Activated CD8-positive, alpha-beta memory T cell treated with anti-CD3 and anti-CD28 coated beads for 24 hours (primary cell): ENCODE results near the gene CDH6.

Source experiments
- DNase-seq: peaks from one replicate; pipeline ENCODE4 v3.0.0-alpha.2; 2020

Gene CDH6

DNA sequence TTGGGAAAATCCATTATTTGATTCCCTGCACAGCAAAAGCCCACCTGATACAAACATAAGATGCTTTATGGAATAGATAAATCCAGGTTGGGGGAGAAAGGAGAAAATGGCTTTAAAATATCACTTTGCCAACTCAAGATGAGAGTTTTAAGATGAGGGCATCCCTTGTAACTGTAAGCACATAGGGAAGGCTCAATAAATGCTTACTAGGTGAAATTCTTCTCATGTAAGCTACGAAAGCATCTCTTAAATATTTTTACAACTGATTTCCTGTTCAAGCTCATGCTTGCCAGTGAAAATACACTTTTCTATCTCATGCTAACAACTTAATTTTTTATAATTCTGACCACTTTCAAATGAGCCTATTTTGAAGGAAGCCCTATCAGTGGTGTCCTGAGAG lies 11.5 kb downstream of the CDH6 start:
- no peak for DNase-seq

DNA sequence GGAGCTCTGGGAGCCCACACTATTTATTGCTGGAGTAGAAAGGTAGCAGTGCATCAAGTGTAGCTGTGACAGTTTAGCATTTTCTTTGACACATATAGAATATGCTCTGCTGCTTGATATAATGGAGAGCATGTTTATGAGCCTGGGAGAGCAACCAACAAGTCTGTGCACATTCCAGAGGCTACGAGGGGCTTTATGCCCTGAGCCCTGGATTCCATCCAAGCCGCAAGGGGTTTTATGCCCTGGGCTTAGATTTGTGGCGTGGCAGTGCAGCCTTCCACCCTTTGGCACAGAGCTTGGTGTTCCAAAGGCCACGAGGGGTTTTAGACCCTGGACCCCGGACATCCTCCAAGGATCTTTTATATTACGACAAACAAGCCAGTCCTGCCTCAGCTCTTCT lies 14.6 kb downstream of the CDH6 start:
- DNase-seq: no peak

DNA sequence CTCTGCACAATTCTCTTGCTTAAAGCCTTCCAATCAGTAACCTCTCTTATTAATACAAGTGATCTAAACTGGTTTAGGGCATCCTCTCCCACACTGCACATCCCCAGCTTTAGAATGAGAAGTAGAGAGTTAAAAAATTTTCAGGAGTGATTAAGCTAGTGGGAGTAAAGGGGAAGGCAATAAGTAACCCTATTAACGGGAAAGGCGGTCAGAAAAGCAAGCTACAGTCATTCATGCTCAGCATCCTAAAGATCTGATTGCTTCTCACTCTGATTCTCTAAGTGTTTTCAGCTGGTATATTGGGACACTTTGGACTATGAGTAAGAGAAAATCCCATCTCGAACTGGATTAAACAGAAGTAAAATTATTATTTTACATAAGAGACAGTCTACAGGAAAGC lies 15.8 kb downstream of the CDH6 start:
- DNase-seq: no peak

DNA sequence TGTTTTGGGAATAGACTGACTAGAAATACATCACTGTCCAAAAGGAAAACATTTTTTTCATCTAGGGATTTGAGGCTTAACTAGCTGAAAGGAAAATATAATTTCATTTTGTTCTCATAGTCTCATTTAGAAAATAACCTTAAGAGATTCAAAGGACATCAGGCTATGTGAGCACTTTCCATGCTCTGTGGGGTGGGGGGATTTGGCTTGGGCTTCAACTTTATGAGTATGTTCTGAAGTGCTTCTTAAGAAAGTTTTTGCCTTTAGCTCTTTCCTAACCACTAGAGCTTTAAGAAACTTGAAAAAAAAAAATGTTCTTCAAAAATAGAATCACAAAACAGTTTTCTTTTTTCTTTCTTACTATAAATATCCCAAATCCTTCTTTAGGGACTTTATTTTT lies 17.6 kb downstream of the CDH6 start:
- DNase-seq: no peak

DNA sequence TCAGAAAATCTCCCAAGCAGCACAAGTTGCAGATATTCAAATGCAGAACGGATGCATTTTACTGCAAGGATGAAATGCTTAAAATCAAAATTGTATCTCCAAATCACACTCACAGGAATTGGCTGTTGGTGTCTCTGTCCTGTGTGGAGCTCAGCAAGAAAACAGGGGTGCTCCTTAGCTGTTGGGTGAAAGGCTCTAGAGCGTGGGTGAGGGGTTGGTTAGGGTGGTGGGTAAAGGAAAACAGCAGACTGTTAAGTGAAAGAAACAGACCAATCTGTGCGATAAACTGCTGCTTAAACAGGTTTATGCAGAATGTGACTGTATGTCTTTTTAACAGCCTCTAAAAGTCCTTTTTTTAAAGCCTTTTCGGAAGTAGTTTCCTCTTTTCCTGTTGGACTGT lies 19.8 kb downstream of the CDH6 start:
- DNase-seq: no peak

DNA sequence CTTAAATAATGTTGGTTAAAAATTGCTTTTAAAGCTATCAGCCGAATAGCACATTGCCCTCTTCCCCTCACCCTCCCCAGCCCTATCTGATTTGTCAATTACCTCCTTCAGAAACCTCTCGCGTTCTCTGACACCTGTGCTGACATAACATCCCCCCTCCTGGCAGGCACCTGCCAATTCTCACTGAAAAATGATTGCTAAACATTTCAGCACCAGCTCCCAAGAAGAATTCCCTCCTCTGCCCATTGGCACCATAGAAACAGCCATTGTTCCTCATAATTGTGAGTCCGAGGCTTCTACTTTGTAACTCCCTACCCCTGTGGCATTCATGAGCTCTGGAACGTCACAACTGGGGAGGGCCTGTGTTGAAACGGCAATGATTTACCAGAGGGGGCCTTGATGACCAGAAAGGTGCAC lies 20.2 kb downstream of the CDH6 start:
- no peak for DNase-seq

DNA sequence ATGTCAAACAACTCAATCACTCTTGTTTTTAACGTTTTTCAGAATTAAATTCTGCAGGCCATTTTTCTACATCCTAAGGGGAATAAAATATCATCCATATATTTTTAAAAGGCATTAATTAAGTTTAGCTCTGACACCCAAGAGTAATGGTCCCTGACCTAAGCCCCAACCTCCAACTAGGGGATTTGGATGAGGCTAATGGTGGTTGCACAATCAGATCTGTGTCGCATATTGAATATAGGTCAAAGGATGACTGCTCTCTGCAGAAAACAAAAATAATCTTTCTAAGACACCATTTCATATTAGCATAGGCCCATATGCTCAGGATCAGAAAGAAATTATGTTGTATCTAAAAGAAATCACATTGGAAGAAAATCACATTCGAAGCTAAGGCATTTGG lies 20.7 kb downstream of the CDH6 start:
- no peak for DNase-seq

DNA sequence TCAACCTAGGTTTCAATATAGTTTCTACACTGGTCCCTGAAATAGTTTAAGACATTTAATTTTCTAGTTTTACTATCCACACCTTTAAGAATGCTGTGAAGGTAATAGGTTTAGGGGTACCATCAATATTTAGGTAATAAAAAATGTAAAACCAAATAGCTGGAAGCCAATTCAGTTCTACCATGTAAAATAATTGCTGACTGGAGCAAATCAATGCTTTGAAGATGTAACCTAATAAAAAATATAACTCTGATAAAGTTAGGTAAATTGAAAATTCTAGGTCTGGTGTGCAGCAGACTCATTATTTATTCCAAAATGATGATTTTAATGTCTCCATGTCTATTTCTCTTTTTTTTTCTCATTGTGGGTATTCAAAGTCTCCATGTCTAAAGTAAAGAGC lies 21.8 kb downstream of the CDH6 start:
- DNase-seq: no peak

DNA sequence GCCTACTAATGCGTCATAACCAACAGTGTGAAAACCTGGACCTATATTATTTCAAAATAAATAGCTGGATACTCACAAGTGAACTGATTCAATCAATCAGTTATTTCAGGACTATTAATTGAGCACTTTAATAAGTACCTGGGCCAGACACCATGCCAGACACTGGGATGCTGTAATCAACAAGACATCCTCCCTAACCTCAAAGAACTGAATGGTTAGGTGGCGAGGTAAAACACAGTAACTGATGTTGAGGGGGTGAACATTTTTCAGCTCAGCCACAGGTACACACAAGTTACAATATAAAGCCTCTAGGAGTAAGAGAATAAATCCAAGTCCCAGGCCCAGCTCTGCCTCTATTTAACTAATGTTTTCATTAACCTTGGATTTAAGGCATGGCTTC lies 24.0 kb downstream of the CDH6 start:
- no peak for DNase-seq

DNA sequence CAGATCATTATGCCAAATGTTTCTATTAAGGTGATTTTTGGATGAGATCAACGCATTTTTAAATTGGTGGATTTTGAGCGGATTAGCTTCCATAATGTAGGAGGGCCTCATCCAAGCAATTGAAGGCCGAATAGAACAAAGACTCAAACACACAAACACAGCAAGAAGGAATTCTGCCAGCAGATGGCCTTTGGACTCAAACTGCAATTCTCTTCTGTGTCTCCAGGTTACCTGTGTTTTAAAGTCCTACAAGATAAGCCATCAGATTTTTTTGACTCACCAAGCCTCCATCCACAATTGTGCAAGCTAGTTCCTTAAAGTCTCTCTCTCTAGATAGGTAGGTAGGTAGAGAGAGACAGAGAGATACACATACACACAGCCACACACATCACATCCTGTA lies 25.5 kb downstream of the CDH6 start:
- DNase-seq: no peak

DNA sequence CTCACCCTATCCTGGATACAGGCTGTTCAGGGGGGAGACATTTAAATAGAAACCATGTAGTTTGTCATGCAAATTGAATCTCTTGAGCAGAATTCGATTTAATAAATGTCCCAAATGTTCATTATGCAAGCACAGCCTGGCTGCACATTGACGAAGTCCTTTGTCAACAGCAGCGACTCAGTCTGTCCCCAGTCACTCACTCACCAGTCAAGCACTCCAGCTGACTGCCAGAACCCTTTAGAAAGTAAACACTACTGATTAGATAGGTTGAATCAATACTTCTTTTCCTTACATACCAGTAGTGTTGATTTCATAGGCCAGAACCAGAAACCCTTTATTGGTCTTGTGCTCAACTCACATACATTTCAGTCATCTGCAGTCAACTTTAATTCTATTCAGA lies 27.5 kb downstream of the CDH6 start:
- DNase-seq: no peak

DNA sequence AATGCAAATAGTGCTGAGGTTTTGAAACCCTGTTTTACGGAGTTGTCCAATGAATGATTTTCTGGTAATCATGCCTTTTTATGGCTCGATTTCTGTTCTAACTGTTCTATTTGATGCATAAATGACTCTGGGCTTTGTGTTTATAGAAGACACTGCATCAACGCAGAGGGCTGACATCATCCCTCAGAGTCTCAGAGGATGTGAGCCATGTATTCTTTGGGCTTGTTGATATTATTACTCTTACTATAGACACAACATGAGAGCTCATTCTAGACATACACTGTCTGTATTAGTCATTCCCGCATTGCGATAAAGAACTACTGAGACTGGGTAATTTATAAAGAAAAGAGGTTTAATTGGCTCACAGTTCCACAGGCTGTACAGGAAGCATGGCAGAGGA lies 31.6 kb downstream of the CDH6 start:
- no peak for DNase-seq

DNA sequence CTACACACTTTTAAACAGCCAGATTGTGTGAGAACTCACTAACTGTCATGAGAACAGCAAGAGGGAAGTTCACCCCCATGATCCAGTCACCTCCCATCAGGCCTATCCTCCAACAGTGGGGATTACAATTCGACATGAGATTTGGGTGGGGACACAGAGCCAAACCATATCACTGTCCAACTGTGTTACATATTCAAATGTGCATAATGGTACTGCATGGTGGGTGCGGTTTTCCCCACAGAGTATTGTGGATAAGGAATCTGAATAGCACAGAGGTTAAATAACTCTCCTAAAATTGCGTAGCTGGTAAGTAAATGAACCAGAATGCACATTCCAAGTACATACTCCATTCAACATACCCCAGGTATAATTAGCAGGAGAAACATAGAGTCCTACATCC lies 32.1 kb downstream of the CDH6 start:
- DNase-seq: no peak

DNA sequence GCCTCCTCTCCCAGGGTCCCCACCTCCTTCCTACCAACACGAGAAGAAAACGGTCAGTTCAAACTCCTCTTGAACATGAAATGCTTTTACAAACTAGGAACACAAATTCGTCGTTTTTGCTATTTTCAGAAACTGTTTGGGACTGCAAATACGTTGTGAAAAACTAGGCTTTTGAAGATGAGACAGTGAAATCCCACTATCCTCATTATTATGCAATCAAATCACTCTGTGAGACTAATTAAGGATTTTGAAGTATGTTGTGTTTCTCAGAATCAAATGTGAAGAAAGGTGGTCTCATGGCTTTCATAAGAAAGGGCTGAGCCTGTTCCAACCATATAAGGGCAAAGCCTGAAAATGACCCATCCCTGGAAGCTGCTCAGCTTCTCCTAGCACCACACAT lies 33.2 kb downstream of the CDH6 start:
- no peak for DNase-seq

DNA sequence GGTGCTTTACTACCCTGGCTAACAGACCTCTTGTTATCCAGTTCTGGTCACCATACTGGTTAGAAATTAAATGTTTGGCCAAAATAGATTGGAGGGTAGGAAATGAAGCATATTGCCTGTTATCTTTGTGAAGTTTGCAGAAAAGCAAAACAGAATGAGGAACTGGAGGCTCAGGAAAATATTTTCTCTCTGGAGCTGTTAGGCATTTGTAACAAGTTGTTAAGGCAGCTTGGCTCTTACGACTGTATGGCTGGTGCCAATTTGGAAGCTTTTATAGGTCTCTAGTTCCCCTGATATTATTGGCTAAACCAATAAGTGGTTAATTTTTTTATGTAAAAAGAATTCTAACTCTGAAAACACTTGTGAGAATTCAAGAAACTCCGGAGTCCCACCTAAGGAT lies 35.8 kb downstream of the CDH6 start:
- no peak for DNase-seq

DNA sequence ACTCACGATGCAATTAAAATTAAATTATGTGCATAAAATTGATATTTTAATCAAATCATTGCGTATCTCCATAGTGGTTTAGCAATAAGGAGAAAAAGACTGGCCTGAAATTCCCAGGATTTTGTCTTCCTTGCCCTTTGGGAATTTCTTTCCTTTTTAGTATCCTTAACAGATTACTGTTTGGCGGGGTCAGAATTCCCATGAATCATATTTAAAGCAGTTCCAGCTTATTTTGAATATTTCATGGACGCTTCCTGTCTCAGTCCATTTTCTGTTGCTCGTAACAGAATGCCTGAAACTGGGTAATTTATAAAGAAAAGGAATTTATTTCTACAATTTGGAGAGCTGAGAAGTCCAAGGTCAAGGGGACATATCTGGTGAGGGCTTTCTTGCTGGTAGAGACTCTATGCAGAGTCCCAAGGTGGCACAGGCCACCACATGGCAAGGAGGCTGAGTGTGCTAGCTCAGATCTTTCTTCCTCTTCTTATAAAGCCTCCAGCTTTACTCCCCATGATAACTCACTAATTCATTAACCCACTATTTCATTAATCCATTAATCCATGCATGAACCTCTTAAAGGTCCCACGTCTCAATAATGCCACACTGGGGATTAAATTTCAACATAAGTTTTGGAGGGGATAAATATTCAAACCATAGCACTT lies 37.8 kb downstream of the CDH6 start:
- no peak for DNase-seq

DNA sequence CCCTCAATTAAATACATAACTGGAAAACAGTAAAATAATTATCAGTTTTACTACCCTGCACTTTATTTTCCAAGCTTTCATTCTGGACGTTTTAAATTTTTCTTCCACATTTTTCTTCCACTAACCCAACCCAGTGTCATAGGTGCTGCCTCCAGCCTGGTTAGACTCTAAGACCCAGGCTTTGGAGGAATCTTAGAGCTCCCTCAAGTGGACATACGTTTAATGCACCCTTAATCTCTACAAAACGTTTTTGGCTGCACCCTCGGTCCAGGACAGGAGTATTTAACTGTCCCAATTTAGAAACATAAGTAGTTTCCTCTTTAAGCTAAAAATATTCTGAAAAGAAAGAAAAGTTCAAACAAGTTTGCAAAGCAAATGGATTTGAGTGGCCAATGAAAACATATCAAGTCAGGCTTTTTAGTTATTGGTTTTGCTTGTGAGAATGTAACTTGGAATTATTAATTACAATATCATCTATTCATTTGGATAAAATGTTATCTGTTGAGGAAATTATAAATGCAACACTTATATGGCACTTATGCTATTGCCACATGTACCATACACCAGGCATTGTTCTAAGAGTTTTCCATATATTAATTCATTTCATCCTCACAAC lies 38.9 kb downstream of the CDH6 start:
- DNase-seq: no peak

DNA sequence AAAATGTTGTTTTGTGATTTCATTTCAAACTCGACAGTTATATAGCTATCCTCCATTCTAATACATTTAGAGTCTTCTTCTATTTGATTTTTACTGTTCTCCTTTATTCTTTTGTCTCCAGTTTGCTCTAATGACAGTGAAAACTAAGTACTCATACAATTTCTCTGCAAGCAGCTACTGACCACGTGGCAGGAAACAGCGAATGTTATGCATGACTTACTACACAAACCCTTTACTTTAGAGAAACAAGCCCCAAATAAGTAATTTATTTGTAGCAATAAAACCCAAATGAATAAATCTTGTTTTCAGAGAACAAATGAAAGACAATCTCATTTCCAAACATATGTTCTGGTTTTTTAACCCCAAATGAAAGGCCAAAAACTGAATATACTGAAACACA lies 41.9 kb downstream of the CDH6 start:
- DNase-seq: no peak

DNA sequence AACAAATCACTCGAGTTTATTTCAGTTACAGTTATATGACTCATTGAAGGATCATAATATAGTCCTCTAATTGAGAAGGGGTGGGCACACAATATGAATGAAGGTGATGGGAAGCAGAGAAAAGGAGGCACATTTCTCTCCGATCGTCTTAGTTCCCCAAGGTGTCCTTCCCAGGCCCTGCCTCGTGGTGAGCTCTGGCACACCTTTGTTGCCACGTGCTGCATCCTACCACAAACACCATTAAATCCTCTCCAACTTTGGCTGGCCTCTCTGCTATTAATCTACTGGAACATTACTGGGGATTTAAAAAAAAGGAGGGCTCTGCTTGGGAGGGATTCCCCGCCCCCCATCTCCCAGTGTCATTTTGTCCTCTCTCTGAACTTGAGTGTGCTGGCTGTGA lies 42.9 kb downstream of the CDH6 start:
- no peak for DNase-seq

DNA sequence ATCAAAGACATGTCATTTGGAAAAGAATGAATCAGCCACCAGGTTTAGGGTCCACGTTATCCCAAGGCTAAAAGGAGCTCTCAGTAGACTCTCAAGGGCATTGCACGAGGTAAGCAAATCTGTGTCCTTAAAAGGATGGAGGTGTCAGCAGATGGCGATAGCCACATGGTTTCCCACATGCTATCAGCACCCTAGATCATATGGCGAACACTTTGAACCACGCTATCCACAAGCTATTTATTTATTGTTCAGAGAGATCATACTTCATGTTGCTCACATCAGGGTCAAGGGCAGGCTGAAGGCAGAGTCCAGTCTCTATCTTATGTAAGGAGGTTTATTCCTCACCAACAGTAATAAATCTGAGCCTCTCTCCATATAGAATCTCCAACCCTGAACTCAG lies 43.7 kb downstream of the CDH6 start:
- no peak for DNase-seq

DNA sequence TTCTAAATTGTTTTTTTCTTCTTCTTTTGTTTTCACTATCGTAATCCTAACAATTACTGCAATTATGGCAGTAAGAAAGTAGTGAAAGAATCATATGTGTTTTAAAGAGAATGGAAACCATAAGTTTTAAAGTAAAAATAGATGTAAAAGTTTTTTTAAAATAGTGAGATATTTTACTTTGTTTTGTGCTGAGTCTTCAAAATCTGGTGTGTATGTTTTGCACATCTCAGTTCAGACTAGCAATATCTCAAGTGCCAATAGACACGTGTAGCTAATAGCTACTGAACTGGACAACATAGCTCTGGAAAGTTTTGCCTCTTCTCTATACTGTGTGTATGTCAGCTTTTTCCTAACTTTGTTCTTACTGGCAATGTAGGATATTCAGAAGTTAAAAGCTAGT lies 45.0 kb downstream of the CDH6 start:
- DNase-seq: no peak

DNA sequence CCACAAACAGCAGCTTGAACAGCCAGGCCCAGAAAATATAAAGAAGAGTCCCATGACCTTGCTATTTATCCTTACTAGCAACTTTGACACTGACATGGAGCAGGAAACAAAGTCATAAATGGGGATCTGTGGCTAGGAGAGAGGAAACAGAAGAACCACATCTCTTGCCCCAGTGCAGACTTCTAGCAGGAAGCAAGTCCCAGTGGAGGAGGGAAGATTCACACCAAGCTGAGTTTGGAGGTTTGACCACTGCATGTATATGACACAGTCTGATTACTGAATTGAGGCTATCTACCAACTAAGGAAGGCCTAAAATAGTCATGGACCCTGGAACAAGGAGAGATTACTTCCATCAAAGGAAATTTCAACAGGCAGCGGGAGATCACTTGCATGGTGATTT lies 51.4 kb downstream of the CDH6 start:
- DNase-seq: no peak

DNA sequence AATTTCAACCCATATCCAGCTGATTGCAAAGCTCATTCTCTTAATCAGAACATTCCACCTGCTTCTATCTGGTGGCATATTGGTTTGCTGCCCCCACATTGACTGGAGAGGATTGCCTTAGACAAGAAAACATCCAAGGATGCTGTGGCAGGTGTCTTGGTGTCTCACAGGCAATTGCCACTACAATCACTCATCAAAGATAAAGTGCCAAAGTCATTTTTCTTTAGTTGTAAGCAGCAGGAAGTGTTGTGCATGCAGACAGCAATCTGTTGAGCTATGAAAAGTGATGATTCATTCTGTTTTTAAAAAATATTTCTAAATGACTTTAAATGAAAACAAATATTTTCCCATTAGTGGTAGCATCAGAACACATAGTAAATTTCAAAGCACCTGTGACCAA lies 53.9 kb downstream of the CDH6 start:
- no peak for DNase-seq

DNA sequence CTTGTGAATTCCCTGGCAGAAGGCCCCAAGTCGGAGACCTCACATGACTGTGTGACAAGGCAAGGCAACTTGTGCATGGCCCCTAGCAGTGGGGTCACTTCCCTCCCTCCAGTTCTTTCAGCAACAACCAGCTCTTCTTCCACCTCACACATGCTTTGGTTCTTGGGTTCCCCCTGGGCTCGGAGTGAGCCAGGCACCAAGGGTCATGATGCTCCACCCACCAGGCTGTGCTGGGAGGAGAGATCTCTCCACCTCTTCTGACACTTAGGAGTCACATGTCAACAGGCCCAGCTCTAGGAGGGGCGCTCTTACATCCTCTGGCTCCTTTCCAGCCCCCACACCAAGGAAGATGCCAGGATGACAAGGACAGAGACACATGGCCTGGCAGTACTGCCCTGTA lies 56.7 kb downstream of the CDH6 start:
- no peak for DNase-seq

DNA sequence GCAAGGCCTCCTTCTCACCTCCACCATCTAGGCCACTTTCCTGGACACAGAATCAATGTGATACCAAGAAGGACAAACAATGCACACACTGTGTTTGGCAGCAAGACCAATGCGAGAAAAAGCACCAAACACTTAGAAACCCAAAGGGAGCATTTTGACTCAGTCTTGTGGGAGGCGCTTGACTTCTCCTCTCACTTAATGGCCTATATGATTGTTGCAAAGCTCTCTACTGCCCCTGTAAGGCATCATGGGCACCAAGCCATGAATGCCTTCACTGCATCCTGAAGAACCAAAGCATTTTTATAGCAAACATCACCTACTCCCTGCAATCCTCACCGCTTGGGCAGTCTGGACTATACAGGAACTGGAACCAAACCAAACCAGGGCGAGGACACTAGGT lies 57.5 kb downstream of the CDH6 start:
- no peak for DNase-seq

DNA sequence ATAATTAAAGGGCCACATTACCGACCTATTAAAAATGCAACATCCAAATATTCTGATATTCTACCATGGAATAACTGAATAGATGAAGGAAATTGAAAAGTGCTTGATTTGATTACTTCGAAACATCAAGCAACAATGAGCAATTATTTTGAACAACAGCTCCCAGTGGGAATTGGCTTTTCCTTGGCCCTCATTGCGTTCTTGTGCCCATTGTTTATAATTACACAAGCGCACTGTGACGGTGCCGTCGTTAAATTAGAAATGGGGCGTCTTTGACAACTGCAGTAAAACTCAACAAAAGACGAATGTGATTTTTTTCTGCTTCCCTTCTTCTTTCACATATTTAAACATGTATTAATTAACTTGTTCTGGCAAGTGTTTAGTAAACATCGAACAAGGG lies 61.6 kb downstream of the CDH6 start:
- no peak for DNase-seq
